GM21529 (cell line): ENCODE measurements around the gene HADH.

Experiments
- ATAC-seq: cut with Tn5 transposase; IDR thresholded peaks from one replicate; pipeline ENCODE4 v1.9.1; 2021; ENCODE audit not compliant: unreplicated experiment

HADH gene

DNA sequence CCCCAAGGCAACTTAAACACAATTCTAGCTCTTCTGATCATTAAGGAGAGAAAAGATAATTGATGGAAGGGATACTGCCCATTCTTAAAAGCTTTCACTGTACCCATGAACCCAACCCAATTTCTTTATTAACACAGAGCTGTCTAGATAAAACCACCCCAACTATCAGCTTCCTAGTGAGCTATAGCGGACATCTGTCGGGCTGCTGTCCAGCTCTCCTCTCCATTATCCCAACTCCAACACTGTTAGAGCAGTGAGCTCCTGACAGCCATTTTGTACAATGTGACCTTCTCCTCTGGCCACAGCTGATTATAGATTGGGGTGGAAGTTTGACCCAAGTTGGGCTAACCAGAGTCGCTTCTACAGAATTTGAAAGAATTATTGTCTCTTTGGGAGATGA is 66.1 kb downstream of the HADH start:
- no peak for ATAC-seq

DNA sequence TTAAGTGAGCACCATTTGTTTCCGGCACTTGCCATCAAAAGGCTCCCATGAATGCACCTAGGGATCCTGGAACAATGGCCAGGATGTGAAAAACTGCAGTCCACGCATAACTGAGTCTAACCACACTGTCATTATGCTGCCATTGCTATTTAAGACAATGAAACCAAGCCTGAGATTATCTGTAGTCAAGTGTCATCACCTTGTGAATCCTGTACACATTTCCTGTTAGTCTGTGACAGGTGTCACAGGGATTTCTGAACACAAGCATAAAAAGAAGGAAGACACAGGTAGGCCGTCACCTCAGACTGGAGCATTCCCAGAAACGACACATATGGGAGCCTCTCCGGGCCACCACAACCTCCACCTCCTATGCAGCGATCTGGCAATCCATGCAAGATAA is 66.7 kb downstream of the HADH start:
- no peak for ATAC-seq

DNA sequence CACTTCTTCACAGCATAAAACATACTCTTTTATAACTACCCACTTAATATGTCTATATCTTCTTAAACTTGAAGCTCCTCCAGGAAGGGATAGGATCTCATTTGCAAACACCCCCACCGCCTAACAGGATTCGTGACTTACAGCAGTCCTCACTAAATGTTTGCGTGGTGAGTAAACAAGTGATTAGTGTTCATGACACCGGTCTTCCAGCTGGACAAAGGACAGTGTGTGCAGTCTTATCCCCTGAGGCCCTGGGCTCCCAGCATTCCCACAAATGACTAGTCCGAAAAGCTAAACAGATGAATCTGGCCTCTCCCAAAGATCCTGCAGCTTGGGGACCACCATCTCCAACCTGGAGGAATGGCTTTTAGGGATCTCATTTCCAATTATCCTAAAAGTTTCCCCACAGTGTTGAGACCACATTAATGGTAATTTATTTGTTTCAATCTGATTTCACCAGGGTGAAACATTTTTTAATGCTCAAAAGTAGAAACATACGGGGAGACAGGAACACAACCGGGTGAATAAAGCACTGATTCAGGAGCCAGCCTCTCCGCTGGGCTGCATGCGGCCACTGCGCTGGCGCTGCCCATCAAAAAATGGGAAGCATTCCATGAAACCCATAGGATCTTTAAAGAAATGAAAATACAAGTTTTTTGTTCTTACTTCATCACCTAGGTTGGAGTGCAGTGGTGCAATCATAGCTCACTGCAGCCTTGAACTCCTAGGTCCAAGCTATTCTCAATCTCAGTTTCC is 69.2 kb downstream of the HADH start:
- ATAC-seq: no peak

DNA sequence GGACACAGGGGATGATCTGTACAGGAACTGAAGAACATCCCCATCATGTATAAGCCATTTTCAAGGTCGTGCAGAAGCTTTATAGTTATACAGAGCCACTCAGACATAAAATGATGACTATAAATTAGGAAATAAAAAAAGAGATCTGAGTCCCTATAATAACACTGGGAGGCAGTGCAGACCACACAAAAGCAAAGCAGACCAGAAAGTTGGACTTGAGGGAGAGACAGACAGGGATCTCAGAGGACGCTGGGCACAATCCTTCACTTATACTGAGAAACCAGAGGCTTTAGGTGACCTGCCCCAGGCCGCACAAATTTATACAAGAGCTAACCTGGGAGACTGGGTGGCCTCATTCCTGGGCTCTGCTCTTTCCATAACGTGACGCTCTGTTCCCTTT is 70.5 kb downstream of the HADH start:
- no peak for ATAC-seq

DNA sequence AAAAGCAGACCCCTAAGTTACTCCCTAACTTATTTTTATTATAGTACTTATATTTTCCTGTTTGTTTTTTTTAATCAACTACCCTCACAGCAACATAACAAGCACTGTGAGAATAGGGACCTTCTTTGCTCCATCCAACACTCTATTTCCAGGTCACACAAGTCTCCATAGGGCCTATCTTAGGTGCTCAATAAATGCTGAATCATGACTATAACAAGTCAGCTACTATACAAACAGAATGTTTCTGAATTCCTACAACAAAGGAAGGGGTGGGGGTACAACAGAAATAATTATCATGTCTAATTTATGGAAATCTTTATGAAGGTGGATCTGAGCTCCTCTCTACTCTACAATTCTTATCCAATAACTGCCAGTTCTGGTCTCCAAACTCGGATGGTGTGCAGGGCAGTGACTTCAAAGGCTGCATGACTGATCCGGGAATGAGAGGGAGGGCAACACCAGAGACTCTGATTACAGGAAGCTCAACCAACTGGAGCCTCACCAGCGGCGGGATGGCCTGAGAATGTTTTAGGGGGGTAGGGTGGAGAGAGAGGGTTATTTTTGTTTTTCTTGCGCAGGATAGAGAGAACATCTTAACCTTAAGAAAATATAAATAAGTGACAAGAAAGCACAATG is 71.1 kb downstream of the HADH start:
- ATAC-seq: no peak

DNA sequence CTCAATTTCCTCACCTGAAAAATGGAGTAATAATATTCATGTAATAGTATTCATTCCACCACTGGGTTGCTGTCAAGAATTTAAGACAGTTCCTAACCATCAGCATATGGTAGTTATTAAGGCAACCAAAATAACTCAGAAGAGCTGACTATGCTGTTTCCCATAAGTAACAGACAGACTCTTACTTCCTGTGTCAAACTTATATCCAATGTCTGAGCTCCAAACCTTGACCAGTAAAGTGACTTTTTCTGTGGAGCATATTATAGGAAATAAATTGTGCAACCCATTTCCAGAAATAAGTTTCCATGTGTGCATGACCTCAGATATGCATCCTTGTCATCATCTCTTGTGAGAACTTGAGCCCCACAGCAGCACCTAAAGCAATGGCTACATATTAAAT is 78.8 kb downstream of the HADH start:
- no peak for ATAC-seq

DNA sequence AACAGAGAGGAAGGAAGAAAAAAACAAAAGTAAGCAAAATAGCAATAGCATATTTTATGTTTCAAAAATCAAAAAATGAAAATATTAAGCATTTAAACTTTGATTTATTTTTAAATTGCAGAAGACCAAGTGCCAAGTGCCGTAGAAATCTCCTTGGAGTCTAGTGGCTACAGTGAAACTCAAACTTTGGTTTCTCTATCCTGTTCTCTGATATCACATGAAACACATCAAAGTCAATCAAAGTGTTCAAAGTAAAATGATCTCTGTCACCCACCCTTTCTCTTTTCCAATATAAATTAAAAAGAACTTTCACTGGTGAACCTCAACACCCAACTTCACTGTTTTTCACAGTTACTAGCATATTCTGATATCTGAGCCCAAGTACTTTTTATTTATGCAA is 81.1 kb downstream of the HADH start:
- ATAC-seq: no peak

DNA sequence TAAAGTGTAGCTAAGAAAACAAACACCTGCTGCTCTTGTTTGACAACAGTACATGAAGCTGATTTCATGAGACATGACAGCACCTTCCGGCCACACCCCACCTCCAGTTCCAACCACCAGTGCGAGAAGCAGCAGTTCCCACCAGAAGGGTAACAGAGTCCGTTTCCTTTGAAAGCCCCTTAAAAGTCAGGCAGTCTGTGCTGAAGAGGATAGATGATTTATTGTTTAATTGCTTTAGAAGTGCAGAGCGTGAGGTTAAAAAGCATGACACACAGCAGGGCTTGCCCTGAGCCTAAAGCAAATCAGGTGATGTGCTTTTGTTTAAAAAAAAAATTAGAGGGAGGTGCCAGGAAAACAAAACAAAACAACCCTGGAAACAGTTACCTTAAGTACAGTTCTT is 82.6 kb downstream of the HADH start:
- ATAC-seq: peak; percentile 55

DNA sequence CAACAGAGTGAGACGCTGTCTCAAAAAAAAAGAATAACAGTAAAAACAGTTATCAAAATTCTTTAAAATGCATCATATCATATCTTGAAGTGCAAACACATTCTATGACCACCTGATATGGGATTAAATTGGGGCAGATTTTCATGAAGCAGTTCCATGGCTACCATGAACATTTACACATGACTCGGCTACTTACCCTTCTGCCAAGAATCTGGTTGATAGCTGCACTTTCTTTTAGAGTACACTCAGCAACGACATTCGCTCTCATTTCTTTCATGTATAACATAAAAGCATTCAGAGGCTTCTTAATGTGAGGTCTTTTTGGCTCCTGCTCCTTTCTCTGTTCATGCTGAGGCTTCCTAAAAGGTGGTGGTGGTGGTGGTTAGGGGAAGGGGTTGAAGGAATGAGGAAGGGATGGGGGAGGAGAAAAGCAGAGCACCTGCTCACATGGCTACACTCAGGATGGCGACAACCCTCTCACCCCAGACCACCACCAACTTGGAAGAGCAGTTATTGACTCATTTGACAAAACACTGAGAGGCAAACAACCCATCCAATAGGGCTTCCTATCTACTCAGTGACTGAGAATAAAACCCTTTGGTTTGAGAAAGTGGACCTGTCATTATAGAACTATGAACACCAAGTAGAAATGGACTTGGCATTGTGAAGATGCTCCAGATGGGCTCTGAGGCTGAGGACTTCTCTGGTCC is 88.5 kb downstream of the HADH start:
- no peak for ATAC-seq

DNA sequence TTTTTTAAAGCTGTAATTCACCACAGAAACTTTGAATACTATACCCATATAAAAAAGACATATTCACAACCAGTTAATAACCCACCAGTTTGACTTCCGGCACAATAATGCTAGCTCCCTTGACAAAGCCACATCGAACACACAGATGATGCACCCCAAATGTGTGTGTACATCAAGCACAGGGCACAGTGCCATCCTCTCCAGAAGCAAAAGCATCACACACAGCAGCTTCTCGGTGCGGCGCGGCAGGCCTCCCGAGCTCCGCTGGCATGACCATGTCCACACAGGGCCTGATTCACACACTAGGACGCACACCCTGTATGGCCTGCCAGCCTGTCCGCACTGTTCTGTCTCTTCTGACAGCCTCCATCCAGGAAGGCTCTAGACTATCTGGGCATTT is 91.1 kb downstream of the HADH start:
- no peak for ATAC-seq

DNA sequence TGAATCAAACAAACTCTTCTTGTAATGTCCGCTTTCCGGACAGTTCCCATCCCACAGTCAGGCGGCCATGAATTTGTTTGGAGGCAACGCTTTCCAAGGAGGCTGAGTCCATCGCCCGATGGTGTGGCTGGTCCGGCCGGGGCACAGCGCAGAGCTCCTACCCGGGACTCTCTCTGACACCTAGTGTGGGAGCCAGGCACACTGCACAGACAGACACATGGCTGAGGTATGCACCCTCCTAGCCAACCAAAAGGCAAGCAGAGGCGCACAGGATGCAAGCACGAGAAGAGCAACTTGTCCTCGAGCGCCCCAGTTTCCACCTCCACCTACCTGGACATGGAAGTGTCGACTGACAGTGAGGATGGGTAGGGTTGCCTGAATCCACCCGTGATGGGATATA is 91.6 kb downstream of the HADH start:
- no peak for ATAC-seq
